ENCODE data around the gene DNAJC15.

DNAJC15 gene

GRCh38 chr13:43089912-43090498, 66.6 kb downstream of the DNAJC15 start:
- no peak for DNase-seq

GRCh38 chr13:43094901-43095300, 71.5 kb downstream of the DNAJC15 start:
- DNase-seq = no peak

- peak; percentile 26 for DNase-seq
These were observed 72.7 kb downstream of the DNAJC15 start for GRCh38 chr13:43095771-43096719.

- DNase-seq = no peak
These were observed 77.3 kb downstream of the DNAJC15 start for GRCh38 chr13:43100667-43101066.

GRCh38 chr13:43102304-43102703, 78.9 kb downstream of the DNAJC15 start:
- DNase-seq = no peak

GRCh38 chr13:43107780-43108179, 84.4 kb downstream of the DNAJC15 start:
- DNase-seq = no peak

- DNase-seq = no peak
These were observed 86.7 kb downstream of the DNAJC15 start for GRCh38 chr13:43110036-43110435.

- DNase-seq = no peak
These were observed 87.3 kb downstream of the DNAJC15 start for GRCh38 chr13:43110658-43111057.

GRCh38 chr13:43111559-43112400, 88.4 kb downstream of the DNAJC15 start:
- no peak for DNase-seq

GRCh38 chr13:43113603-43114002, 90.2 kb downstream of the DNAJC15 start:
- DNase-seq = no peak

- no peak for DNase-seq
These were observed 91.1 kb downstream of the DNAJC15 start for GRCh38 chr13:43114504-43114903.

GRCh38 chr13:43115141-43115540, 91.8 kb downstream of the DNAJC15 start:
- DNase-seq = no peak

- DNase-seq = no peak
These were observed 92.9 kb downstream of the DNAJC15 start for GRCh38 chr13:43116242-43116641.

- DNase-seq = no peak
These were observed 95.1 kb downstream of the DNAJC15 start for GRCh38 chr13:43118521-43118920.

GRCh38 chr13:43119206-43119605, 95.8 kb downstream of the DNAJC15 start:
- no peak for DNase-seq

GRCh38 chr13:43122791-43123190, 99.4 kb downstream of the DNAJC15 start:
- DNase-seq = no peak

- no peak for DNase-seq
These were observed 100.5 kb downstream of the DNAJC15 start for GRCh38 chr13:43123856-43124255.

GRCh38 chr13:43124490-43124889, 101.1 kb downstream of the DNAJC15 start:
- no peak for DNase-seq

GRCh38 chr13:43126420-43126819, 103.0 kb downstream of the DNAJC15 start:
- no peak for DNase-seq

GRCh38 chr13:43127103-43127798, 103.9 kb downstream of the DNAJC15 start:
- DNase-seq = no peak

GRCh38 chr13:43127827-43128226, 104.4 kb downstream of the DNAJC15 start:
- no peak for DNase-seq

GRCh38 chr13:43128504-43128961, 105.1 kb downstream of the DNAJC15 start:
- no peak for DNase-seq

- no peak for DNase-seq
These were observed 105.7 kb downstream of the DNAJC15 start for GRCh38 chr13:43129066-43129465.

All from HCEC 1CT (cell line).